ENCODE measurements around the gene SMAD6.

The SMAD6 gene

GRCh38 chr15:66703540-66703941 lies 1.5 kb downstream of the SMAD6 start:
- no peak for DNase-seq (ENCODE audit: low read depth, low spot score)

DNA sequence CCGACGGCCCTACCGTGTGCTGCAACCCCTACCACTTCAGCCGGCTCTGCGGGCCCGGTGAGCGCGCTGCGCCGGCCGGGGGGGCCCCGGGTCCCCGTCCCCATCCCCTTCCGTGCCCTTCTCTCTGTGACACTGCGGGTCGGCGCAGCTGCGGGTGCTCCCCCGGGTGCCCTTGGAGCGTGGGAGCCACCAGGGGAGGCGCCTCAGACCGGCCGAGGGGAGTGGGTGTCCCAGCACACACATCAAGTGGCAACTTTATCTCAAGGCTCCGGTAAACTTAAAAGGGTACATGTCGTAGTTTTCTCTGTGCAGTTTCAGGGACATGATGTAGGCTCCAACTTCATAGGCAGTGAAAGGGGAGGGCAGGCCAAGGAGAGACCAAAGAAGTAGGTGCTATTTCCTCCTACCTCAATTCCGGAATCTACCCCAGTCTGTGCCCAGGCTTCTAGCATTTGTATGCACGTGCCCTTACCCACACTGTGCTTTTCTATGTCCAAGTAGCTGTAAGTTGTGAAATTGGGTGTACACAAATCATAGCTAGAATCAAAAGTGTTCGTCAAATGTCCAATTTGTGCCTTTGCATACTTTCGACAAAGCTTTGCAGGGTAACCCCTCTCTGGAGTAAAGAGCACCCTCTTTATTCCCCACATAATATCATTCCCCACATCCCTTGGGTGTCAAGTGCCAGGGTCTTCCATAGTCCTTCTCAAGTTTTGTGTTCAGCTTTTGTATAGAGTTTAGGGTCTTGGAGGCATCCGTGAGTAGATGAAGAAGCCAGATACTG lies 2.2 kb downstream of the SMAD6 start:
- DNase-seq (ENCODE audit: low read depth, low spot score) = no peak

DNA sequence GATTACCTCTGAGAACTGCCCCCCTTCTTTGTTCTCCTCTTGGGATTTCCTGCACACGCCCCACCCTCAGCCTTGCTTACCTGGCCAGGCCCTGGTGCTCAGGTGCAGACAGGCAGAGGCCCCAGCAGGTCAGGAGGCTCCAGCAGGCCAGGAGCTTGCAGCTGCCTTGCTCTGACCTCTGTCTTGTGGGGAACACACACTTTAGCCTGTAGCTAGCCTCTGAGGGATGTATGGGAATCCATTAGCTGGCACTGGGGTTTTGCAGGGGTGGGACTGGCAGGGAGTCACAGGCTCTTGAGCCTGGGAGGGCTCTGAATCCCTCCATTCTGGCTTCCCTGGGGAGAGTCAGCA lies 2.7 kb downstream of the SMAD6 start:
- no peak for DNase-seq (ENCODE audit: low read depth, low spot score)

- no peak for DNase-seq (ENCODE audit: low read depth, low spot score)
Measured at GRCh38 chr15:66705277-66706146, 3.5 kb downstream of the SMAD6 start.

DNA sequence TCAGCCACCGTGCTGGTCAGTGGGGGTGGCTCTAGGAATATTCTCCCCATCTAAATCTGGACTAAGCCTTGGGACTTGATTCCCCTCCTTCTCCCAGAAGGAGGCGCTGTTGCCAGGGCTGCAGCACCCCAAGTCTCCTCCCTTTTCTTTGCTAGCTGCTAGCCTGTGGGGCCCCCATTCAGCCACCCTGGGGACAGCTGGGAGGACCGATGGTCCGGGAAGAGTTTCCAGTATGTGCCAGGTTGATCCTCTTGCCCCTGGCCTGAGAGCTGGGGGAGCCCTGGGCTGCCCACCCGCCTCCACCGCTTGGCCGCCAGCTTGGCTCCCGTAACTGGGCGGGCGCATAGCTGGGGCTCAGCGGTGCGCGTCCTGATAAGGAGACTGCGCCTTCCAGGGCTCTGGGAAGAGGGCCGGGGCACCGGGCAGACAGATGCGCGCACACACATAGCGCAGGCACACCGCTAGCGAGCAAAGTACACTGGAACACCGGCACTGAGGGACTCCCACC lies 4.2 kb downstream of the SMAD6 start:
- DNase-seq (ENCODE audit: low read depth, low spot score) = no peak

GRCh38 chr15:66706840-66707239 lies 4.8 kb downstream of the SMAD6 start:
- DNase-seq (ENCODE audit: low read depth, low spot score) = no peak

GRCh38 chr15:66707310-66708082 lies 5.5 kb downstream of the SMAD6 start:
- no peak for DNase-seq (ENCODE audit: low read depth, low spot score)

- no peak for DNase-seq (ENCODE audit: low read depth, low spot score)
Measured at GRCh38 chr15:66708389-66708788, 6.4 kb downstream of the SMAD6 start.

- no peak for DNase-seq (ENCODE audit: low read depth, low spot score)
Measured at GRCh38 chr15:66709884-66710283, 7.8 kb downstream of the SMAD6 start.

DNA sequence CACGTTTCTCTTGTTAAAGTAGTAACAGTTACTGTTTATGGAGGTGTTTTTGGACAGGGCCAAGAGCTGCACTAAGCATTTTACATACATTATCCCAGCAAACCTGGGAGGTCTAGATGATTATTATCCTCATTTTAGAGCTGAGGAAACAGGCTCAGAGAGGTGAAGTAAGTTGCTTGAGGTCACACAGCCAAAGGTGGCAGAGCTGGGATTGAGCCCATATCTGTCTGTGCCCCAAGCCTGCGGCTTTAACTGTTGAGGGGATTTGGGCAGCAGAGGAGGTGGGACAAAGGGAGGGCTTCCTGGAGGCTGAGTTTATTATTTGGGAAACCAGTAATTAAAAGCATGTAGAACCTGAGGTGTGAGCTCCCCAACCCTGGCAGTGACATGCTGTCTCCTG lies 9.2 kb downstream of the SMAD6 start:
- no peak for DNase-seq (ENCODE audit: low read depth, low spot score)

GRCh38 chr15:66711862-66712261 lies 9.8 kb downstream of the SMAD6 start:
- DNase-seq (ENCODE audit: low read depth, low spot score) = no peak

- DNase-seq (ENCODE audit: low read depth, low spot score) = no peak
Measured at GRCh38 chr15:66713843-66714508, 11.9 kb downstream of the SMAD6 start.

DNA sequence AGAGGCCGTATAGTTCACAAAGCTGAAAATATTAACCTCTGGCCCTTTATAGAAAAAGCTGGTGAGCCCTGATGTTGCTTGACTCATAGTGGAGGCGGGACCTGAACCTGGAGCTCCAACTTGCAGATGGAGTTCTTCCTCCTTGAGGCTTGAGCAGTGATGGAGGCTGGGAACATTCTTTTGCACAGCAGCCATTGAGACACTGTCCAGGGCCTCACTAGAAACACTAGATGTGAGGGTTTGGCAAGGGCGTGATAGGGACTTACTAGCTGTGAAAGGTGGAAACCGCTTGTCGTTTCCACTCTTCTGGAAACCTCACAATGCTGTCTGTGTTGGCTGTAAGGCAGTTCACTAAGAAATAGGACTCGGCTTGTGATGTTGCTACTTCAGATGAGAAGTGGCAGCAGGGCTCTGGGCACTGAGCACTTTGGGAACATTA lies 12.5 kb downstream of the SMAD6 start:
- DNase-seq (ENCODE audit: low read depth, low spot score) = no peak

DNA sequence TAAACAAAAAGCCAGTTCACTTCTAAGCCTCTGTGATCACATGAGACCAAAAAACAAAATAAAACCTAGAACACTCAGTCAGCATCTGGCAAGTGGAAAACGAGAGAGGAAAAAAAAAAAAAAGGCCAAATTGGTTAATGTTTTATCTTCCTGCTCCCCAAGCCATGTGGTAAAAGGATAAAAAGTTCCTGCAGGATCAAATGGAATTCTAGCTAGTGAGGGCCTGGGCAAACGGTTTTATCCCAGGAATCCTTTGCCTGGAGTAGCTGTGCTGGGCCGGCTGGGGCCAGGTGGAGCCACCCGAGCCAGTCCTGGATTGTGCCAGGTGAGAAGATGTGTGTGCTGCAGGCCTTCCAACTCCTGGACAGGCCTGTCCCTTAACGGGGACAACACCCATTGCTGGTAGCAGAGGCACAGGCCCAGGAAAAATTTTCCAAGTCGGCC lies 13.2 kb downstream of the SMAD6 start:
- DNase-seq (ENCODE audit: low read depth, low spot score) = no peak

- DNase-seq (ENCODE audit: low read depth, low spot score) = no peak
Measured at GRCh38 chr15:66715720-66716655, 14.0 kb downstream of the SMAD6 start.

DNA sequence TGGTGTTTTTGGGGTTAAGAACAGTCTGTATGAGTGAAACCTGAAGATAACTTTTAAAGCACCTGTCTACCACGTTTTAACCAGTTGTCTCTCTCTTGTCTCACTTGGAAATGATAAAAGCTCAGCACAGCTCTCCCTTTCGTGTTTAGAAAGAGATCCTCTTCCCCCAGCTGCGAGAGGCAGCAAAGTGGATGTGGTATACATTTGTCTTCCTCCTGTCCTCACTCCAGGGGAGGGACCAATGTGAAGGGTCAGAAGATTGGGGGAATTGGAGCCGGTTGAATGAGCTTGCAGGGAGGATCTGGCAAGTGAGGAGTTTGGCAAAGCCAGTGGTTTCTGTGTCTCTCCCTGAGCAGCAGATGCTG lies 14.6 kb downstream of the SMAD6 start:
- DNase-seq (ENCODE audit: low read depth, low spot score) = no peak

- DNase-seq (ENCODE audit: low read depth, low spot score) = no peak
Measured at GRCh38 chr15:66718220-66718988, 16.4 kb downstream of the SMAD6 start.

DNA sequence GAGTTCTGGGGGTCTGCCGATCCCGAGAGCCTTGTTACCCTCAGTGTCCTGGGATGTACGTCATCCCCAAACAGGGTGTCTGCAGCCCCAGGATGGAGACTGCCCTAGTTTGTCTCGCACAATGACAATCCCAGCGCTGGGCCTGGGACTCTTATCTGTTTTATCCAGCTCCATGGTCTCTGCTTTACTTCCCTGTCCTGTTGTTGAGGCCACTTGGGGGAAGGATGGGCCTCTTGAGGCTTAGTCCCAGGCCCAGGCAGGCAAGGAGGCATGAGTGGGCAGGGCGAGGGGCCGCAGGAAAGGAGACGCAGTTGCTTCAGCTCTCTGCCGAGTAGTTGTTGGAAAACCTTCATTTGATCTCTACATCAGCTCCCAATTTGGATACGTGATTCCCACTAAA lies 17.4 kb downstream of the SMAD6 start:
- no peak for DNase-seq (ENCODE audit: low read depth, low spot score)

- DNase-seq (ENCODE audit: low read depth, low spot score) = no peak
Measured at GRCh38 chr15:66720206-66721010, 18.4 kb downstream of the SMAD6 start.
